Measurements from ENCODE around the gene RELN.

Gene RELN

GRCh38 chr7:104029765-104030164 is 40.3 kb upstream of the RELN start:
- TF ChIP-seq CTCF (IDR thresholded peaks at IDR 0.05): no peak
- no peak for DNase-seq (ENCODE audit: low spot score)
- H3K4me3 ChIP-seq: no peak overlapping the region

GRCh38 chr7:104024632-104025031 is 35.2 kb upstream of the RELN start:
- no peak for TF ChIP-seq CTCF (IDR thresholded peaks at IDR 0.05)

More at GRCh38 chr7:104029765-104030164, 40.3 kb upstream of the RELN start:
- H3K27ac ChIP-seq: no peak overlapping the region

GRCh38 chr7:104023100-104023499 is 33.6 kb upstream of the RELN start:
- TF ChIP-seq CTCF (IDR thresholded peaks at IDR 0.05): no peak
- no peak for DNase-seq (ENCODE audit: low spot score)
- Histone ChIP-seq H3K4me3 (no peak overlapping the region), H3K27ac (no peak overlapping the region)

More at GRCh38 chr7:104024632-104025031, 35.2 kb upstream of the RELN start:
- Histone ChIP-seq H3K27ac (no peak overlapping the region), H3K4me3 (no peak overlapping the region)
- DNase-seq (ENCODE audit: low spot score): no peak

GRCh38 chr7:104018425-104018824 is 29.0 kb upstream of the RELN start:
- Histone ChIP-seq H3K27ac (no peak overlapping the region), H3K4me3 (no peak overlapping the region)
- no peak for DNase-seq (ENCODE audit: low spot score)
- no peak for TF ChIP-seq CTCF (IDR thresholded peaks at IDR 0.05)

- no peak for TF ChIP-seq CTCF (IDR thresholded peaks at IDR 0.05)
- H3K27ac ChIP-seq: no peak overlapping the region
- no peak overlapping the region for H3K4me3 ChIP-seq
- no peak for DNase-seq (ENCODE audit: low spot score)
Measured at GRCh38 chr7:104017001-104017400, 27.5 kb upstream of the RELN start.

- Histone ChIP-seq H3K27ac (no peak overlapping the region), H3K4me3 (no peak overlapping the region)
- no peak for TF ChIP-seq CTCF (IDR thresholded peaks at IDR 0.05)
- no peak for DNase-seq (ENCODE audit: low spot score)
Measured at GRCh38 chr7:104012835-104013234, 23.4 kb upstream of the RELN start.

GRCh38 chr7:104011829-104012228 is 22.4 kb upstream of the RELN start:
- no peak overlapping the region for H3K4me3 ChIP-seq
- no peak for DNase-seq (ENCODE audit: low spot score)
- no peak overlapping the region for H3K27ac ChIP-seq
- no peak for TF ChIP-seq CTCF (IDR thresholded peaks at IDR 0.05)
